HCT116 (cell line): ENCODE measurements around the gene MCM9.

ENCODE experiments used
- CTCF ChIP-seq, 3 experiments: fragments of 200-600 bp in 1 of 3; sonication (generic) in 1 of 3; IDR thresholded peaks in 2 of 3; conservative IDR thresholded peaks in 1 of 3; 2 replicates each; pipeline ENCODE4 v1.5.1; 2012 to 2017; ENCODE audit warnings: low read depth in 2 of 3, low read length in 2 of 3, antibody characterized with exemption in 1 of 3, borderline replicate concordance in 1 of 3, control low read depth in 1 of 3, mild to moderate bottlenecking in 1 of 3, mixed read lengths in 1 of 3, mixed run types in 1 of 3, moderate library complexity in 1 of 3; ENCODE audit not compliant: insufficient read depth in 1 of 3
- ELF1 ChIP-seq: IDR thresholded peaks from 2 replicates; pipeline ENCODE4 v1.6.1; 2012; ENCODE audit warnings: low read depth, borderline replicate concordance
- EZH2 ChIP-seq: fragments of 200-600 bp; sonication (generic); IDR thresholded peaks from 2 replicates; pipeline ENCODE4 v1.6.1; 2017; ENCODE audit warnings: antibody characterized with exemption, mixed run types
- EZH2phosphoT487 ChIP-seq: fragments of 200-600 bp; IDR thresholded peaks from 2 replicates; pipeline ENCODE4 v1.6.1; 2018; ENCODE audit warnings: antibody characterized with exemption, borderline replicate concordance
- FOSL1 ChIP-seq: IDR thresholded peaks from 2 replicates; pipeline ENCODE4 v1.6.1; 2012; ENCODE audit warnings: low read depth
- MAX ChIP-seq: IDR thresholded peaks from 2 replicates; pipeline ENCODE4 v1.6.1; 2012
- POLR2A ChIP-seq: IDR thresholded peaks from 2 replicates; pipeline ENCODE4 v1.7.0; 2011; ENCODE audit warnings: borderline replicate concordance; ENCODE audit not compliant: insufficient read depth, insufficient read length; ENCODE audit errors: extremely low read depth
- POLR2AphosphoS5 ChIP-seq: IDR thresholded peaks from 2 replicates; pipeline ENCODE4 v1.6.1; 2011; ENCODE audit warnings: mild to moderate bottlenecking, low read depth, low read length, moderate library complexity
- RAD21 ChIP-seq: IDR thresholded peaks from 2 replicates; pipeline ENCODE4 v1.6.1; 2012; ENCODE audit warnings: low read depth, mild to moderate bottlenecking
- REST ChIP-seq: IDR thresholded peaks from 2 replicates; pipeline ENCODE4 v1.6.1; 2012; ENCODE audit warnings: low read depth
- SIN3A ChIP-seq: IDR thresholded peaks from 2 replicates; pipeline ENCODE4 v1.6.1; 2012; ENCODE audit warnings: low read depth
- ZNF274 ChIP-seq: fragments of 200-500 bp; sonication (Bioruptor generic); IDR thresholded peaks from 2 replicates; pipeline ENCODE4 v1.6.1; 2014; ENCODE audit warnings: mild to moderate bottlenecking, low read depth, low read length, inconsistent platforms

- TF ChIP-seq REST (no peak), CTCF (IDR thresholded peaks at IDR 0.05 in 2 of 3, conservative IDR thresholded peaks at IDR 0.05 in 1 of 3; ENCODE audit: borderline replicate concordance in 1 of 3, insufficient read depth in 1 of 3, low read depth in 2 of 3, low read length in 2 of 3) (no peak), POLR2AphosphoS5 (no peak), ELF1 (no peak), MAX (no peak), SIN3A (no peak), POLR2A (no peak), EZH2 (no peak), EZH2phosphoT487 (no peak), FOSL1 (no peak), ZNF274 (no peak), RAD21 (no peak)
Observed at GRCh38 chr6:118783931-118784550, 150.9 kb downstream of the MCM9 start.
